DMS 273 (cell line): ENCODE data around the gene ACP7.
"Not testable (repeated sequence)": the region's sequence is repeated elsewhere in the genome, so short reads cannot be mapped to it uniquely, and the experiment has no call there.

Experiments
- DNase-seq: peaks from one replicate; lab custom pipeline; 2025; ENCODE audit not compliant: unreplicated experiment; lab: John Stamatoyannopoulos, UW

The ACP7 gene

DNA sequence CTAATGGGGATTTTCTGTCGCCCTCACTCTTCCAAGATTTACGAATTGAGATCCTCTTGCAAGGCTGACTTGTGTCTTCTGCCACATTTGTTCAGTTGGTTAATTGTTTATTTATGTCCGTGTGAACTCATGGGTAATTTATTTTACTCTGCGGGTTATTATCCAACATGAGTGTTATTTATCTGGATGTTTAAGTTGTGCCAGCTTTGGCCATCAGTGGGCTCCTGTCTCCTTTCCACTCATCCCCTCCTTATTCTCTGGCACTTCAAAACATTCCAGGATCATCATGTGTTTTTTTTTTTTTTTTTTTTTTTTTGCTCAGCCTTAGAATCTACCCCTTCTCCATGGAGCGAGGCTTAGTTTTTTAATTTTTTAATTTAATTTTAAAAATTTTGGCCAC is 19.0 kb downstream of the ACP7 start:
- no peak for DNase-seq

DNA sequence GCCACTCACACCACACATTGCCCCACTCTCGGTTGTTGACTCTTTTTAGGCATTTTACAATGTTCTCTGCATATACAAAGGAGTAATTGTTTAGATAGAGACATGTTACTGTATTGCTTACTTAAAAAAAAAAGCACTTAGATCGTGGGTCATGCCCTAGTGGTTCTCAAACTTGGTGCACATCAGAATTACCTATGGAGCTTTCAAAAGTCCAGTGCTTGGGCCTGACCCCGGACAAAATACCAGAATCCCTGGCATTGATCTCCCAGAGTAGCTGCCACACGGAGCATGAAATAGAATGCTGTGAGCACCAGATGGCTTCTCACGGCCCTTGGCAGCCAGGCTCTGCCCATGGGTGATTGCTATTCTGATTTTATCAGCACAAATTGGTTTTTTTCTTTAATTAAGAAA is 20.0 kb downstream of the ACP7 start:
- DNase-seq, result peak; percentile 85

DNA sequence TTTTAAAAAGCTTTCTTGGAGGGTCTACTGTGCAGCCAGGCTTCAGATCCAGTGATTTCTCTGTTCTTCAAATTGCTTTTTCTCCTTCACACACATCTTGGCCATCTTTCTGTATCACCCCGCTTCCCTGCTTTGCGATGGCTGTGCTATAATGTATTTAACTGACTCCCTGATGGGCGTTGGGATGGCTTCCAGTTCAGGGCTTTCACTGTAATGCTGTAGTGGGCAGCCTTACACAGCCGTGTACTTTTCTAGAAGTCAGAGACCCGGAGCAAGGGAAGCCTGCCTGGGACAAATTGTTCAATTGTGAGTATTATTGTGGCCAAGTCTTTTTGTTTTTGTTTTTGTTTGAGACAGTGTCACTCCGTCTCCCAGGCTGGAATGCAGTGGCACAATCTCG is 22.0 kb downstream of the ACP7 start:
- no peak for DNase-seq

DNA sequence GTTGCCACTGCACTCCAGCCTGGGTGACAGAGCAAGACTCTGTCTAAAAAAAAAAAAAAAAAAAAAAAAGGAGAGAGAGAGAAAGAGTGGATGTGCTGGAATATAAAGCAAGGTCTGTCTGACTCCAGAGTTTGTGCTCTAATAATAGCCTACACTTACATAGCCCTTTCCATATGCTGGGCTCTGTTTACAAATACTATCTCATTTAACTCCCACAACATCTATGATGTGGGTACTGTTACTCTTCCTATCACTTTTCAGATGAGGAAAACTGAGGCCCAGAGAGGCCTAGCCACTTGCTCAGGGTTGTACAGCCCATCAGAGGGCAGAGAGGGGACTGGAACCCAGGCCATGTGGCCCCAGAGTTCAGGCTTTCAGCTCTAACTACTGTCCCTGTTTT is 25.5 kb downstream of the ACP7 start:
- DNase-seq, result no peak

DNA sequence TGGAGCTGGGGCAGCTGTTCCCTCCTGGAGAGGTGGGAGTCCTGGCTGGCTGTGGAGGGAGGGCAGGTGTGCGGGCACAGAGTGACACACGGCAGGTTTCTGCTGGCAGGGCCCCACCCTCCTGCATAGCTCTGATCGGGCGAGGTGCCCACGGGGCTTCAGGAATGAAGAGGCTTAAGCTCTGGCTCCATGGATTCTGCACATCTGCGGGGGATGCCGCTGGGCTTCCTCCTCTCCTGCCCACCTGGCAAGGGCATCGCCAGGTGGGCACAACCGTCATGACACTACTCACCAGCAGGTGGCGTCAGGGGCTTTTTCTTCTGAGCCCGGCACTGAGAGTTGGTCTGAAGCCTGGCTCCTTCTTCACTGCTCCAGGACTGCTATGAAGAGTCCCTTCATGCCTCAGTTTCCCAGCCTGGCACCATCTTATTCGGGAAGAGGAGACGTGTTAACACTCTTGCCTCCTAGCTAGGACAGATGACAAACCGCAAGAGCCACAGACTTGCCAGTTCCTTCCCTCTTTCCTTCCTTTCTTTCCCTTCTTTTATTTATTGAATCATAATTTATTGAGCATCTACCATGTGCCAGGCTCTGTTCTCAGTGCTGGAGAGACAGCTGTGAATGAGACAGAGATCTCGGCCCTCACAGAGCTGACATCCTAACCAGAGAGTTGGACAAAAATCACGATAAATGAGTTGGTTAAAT is 26.2 kb downstream of the ACP7 start:
- peak; percentile 78 for DNase-seq

- DNase-seq, result peak; percentile 50
These were observed 27.5 kb downstream of the ACP7 start for GRCh38 chr19:39111593-39112199.

DNA sequence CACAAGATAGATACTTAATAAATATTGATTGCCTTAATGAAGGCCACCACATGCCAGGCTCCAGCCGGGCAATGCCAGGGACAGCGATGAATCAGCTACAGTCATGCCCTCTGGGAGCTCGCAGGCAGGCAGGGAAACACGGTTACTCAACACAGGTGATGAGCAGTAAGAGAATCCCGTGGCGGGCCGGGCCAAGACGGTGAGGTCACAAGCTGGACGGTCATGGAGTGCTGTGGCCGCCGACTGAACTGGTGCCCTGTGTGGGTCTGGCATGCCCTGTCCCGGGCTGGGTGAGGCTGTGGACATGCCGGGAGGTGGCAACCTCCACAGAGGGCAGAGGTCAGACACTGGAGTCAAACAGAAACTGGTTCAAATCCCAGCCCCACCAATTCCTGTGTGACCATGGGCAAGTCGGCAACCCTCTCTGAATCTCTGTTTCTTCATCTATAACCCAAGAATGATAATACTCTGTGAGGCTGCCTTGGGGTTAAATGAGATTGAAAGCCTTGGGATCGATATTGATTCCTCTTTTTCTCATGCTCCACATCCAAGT is 28.2 kb downstream of the ACP7 start:
- no peak for DNase-seq

DNA sequence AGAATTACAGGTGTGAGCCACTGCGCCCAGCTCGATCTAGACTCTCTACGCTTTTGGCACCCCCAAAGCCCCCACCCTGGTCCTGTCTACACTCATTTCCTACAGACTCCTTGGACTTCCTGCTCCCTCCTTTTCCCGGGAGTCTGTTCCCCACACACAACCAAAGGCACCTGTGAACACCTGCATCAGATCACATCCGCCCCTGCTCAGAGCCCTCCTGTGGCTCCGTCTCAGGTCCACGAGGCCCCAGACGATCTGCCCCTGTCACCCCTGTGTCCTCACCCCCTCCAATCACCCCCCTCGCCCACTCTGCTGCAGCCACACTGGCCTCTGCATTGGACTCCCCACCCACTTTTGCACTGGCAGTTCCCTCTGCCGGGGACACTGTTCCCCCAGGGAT is 29.0 kb downstream of the ACP7 start:
- DNase-seq, result no peak

DNA sequence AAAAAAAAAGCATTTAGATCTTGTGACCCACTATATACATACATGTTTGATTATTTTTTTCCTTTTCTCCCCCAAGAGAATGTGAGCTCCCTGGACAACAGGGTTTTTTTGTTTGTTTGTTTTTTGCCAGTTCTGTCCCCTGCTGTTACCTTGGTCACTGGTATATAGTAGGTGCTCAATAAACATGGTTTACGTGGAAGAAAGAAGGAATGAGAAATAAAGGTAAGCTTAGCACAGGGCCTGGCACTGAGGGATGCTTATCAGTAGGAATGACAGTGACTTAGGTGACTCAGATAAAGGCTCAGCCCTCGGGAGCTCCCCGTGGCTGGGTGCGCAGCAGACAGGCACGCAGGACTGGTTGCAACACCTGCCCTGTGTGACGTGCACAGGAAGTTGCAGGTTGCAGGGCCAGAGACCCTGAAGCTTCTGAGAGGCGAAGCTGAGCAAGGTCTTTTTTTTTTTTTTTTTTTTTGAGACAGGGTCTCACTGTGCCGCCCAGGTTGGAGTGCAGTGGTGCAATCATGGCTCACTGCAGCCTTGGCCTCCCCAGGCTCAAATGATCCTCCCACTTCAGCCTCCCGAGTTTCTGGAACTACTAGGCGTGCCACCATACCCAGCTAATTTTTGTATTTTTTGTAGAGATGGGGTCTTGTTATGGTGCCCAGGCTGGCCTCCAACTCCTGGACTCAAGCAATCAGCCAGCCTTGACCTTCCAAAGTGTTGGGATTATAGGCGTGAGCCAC is 31.1 kb downstream of the ACP7 start:
- no peak for DNase-seq

DNA sequence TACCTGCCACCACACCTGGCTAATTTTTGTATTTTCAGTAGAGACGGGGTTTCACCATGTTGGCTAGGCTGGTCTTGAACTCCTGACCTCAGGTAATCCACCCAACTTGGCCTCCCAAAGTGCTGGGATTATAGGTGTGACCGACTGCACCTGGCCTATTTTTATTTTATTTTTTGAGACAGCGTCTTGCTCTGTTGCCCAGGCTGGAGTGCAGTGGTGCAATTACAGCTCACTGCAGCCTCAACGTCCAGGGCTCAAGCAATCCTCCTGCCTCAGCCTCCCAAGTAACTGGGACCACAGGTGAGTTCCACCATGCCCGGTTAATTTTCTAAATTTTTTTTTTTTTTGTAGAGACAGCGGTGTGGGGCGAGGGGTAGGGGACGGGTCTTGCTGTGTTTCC is 32.9 kb downstream of the ACP7 start:
- DNase-seq, result not testable (repeated sequence)

DNA sequence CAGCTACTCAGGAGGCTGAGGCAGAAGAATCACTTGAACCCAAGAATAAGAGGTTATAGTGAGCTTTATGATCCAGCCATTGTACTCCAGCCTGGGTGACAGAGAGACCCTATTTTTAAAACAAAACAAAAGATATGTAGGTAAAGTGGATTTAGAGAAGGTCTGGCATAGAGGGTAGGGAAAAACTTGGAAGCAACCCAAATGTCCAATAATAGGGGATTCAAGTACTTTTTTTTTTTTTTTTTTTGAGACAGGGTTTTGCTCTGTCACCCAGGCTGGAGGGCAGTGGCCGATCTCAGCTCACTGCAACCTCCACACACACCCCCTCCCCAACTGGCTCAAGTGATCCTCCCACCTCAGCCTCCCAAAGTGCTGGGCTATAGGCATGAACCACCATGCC is 35.7 kb downstream of the ACP7 start:
- no peak for DNase-seq

DNA sequence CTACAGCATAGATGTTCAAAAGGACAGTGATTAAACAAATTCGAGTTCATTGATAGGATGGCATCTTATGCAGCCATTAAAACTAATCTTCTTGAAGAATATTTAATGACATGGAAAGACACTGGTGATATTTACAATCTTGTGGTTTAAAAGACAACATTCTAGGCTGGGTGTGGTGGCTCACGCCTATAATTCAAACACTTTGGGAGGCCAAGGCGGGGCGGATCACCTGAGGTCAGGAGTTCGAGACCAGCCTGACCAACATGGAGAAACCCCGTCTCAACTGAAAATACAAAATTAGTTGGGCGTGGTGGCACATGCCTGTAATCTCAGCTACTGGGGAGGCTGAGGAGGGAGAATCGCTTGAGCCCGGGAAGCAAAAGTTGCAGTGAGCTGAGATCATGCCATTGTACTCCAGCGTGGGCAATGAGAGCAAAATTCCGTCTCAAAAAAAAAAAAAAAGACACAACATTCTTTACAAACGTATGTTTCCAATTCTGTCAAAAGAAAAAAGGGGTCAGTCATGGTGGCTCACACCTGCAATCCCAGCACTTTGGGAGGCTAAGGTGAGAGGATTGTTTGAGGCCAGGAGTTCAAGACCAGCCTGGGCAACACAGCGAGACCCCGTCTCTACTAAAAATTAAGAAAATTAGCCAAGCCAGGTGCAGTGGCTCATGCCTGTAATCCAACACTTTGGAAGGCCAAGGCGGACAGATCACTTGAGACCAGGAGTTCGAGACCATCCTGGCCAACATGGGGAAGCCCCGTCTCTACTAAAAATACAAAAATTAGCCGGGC is 39.0 kb downstream of the ACP7 start:
- no peak for DNase-seq

- DNase-seq, result no peak
These were observed 40.1 kb downstream of the ACP7 start for GRCh38 chr19:39124136-39124764.

- no peak for DNase-seq
These were observed 41.0 kb downstream of the ACP7 start for GRCh38 chr19:39125199-39125553.

- peak; percentile 99 for DNase-seq
These were observed 41.6 kb downstream of the ACP7 start, which contains the start of gene PAK4 for GRCh38 chr19:39125554-39126311. Gene PAK4, plus strand, starts transcription at chr19:39125786. Its CDS starts 43,768 bp downstream, at chr19:39169554.

- DNase-seq, result peak; percentile 61
These were observed 42.4 kb downstream of the ACP7 start for GRCh38 chr19:39126312-39127187.

- DNase-seq, result peak; percentile 33
These were observed 43.8 kb downstream of the ACP7 start for GRCh38 chr19:39127812-39128515.

DNA sequence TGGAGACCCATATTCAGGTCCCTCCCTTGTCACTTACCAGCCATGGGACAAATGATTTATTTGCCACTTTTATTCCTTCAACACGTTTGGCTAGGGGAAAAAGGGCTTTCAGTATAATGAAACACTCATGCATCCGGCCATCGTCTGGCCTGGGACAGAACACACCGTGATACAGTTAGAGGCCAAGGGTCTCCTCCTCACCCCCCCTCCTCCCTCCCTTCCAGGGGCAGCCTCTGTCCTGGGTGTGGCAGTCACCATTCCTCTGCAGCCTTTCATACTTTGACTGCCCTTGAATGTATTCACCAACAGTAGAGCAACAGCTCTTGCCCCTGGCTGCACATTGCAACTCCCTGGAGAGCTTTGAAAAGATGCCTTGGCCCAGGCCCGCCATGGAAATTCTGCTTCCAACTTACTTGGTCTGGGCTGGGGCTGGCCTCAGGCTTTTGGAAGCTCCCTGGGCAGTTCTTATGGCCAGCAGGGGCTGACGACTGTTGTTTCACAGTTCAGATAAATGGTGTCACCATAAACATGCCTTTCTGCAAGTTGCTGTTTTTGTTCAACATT is 44.4 kb downstream of the ACP7 start:
- DNase-seq, result no peak
